Erythroblast (primary cell): ENCODE data around the gene KISS1R.

Experiments
- GATA1 ChIP-seq: IDR thresholded peaks from 2 replicates; pipeline ENCODE4 v1.6.1; 2011; ENCODE audit warnings: low read depth, mild to moderate bottlenecking, control low read depth, low read length, moderate library complexity
- POLR2A ChIP-seq: IDR thresholded peaks from 2 replicates; pipeline ENCODE4 v1.6.1; 2011; ENCODE audit warnings: mild to moderate bottlenecking, low read length

- TF ChIP-seq POLR2A (no peak), GATA1 (no peak)
Observed at GRCh38 chr19:870314-870713, 46.8 kb upstream of the KISS1R start.
